ENCODE measurements around the gene ETNK1.
"Not testable (repeated sequence)": the region's sequence is repeated elsewhere in the genome, so short reads cannot be mapped to it uniquely, and the experiment has no call there.

Gene ETNK1

DNA sequence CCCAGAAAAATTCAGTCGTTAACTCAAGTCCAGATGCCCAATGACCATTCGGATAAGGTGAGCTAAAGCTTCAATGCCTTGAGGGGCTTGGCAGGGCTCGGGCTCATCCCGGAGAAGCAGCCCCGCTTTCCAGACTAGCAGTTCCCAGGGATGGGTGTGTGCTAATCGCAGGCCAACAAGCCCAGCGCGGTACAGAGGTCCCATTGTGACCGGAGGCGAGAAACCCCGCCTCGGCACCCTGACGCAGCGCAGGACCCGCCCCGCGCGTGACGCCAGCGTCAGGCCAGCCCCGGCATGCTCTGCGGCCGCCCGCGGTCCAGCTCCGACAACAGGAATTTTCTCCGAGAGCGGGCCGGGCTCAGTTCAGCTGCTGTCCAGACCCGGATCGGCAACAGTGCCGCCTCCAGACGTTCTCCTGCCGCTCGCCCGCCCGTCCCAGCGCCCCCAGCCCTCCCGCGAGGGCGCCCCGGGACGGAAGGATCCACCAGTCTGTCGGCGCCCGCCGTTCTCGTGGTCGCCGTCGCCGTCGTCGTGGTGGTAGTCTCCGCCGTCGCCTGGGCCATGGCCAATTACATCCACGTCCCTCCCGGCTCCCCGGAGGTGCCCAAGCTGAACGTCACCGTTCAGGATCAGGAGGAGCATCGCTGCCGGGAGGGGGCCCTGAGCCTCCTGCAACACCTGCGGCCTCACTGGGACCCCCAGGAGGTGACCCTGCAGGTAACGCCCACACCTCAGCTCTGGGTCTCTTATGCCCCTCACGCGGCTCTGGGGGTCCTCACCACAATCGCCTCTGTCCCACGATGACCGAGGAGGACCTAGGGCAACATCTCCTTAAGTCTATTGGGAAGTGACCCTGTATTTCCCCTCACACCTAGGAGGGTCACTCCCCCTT, at the start of gene ETNK1:
ETNK1 (plus strand) TSS at position 302 of the 892 bp plus-strand sequence; CDS start at position 562, 260 bp downstream.
- DNase-seq, result peak; percentile 87

DNA sequence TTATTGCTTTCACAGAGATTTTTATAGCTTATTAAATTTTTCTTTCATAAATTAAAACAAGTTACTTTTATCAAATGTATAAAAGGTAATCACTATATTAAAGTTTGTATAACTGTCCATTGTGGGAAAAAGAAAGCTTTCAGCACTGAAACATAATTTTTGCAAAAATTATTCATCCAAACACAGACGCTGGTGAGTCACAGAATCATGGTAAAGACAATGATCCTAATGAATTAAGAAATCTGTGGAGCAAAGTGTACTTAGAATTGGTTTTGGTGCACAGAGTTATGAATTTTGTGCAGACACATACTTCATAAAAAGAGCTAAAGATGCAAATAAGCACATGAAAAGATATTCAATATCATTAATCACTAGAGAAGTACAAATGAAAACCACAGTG, 48.9 kb upstream of the ETNK1 start:
- DNase-seq, result no peak

GRCh38 chr12:22576473-22576872, 48.5 kb upstream of the ETNK1 start:
- no peak for DNase-seq

DNA sequence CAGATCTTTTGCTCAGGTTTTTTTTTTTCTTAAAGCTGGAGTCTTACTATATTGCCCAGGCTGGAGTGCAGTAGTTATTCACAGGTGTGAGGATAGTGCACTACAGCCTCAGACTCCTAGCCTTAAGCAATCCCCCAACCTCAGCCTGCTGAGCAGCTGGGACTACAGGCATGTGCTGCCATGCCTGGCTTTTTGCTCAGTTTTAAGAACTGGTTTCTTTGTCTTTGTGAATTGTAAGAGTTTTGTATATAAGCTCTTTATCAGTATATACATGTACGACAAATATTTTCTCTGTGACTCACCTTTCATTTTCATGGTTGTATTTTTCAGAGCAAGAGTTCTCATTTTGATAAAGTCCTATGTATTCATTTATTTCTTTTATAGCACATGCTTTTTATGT, 47.3 kb upstream of the ETNK1 start:
- no peak for DNase-seq

- no peak for DNase-seq
Measured at GRCh38 chr12:22578328-22578727, 46.6 kb upstream of the ETNK1 start.

DNA sequence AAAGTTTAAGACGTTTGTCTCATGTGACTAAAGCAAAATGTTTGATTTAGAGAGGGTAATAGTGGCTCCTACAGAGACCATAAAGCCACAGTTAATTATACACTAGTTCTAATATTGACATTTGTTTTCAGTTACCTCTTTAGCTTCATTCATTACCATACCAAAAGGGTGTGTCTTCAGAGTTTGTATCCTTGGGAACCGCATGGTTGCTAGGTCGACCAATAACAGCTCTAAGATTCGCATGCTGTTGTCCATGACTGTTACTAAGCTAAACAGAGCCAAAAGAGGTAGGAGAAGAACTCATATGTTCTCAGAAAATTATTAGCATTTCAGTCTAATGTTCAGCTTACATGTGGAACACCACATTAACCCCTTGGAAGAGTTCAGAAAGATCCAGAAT, 36.2 kb upstream of the ETNK1 start:
- DNase-seq, result no peak

DNA sequence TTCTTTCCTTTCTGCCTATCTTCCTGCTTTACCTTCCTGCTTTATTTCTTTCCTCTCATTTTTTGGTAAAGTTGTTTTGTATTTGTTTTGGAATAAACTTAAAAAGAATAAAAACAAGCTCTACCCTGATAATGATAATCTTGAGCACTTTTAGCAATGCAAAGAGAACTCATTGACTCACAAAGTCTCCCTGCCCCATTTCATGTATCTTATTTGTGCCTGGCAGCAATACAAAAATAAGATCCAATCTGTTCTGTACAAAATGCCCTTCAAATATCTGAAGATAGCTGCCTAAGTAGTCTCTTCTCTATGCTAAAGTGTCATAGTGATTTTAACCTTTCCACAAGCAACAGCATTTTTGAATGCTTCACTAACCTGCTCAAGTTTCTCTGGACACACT, 31.1 kb upstream of the ETNK1 start:
- no peak for DNase-seq

DNA sequence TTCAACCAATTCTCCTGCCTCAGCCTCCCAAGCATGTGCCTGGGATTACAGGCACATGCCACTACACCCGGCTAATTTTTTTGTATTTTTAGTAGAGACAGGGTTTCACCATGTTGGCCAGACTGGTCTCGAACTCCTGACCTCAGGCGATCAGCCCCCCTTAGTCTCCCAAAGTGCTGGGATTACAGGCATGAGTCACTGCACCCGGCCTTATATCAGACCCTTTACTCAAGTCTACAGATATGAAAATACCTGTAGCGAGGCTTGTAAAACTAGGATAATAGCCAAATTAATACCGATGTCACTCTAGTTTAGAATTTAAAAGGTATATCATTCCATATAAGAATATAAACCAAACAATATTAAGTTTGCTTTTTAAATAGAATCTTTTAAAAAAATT, 27.4 kb upstream of the ETNK1 start:
- DNase-seq, result not testable (repeated sequence)

- no peak for DNase-seq
Measured at GRCh38 chr12:22598141-22598762, 26.7 kb upstream of the ETNK1 start.

- DNase-seq, result no peak
Measured at GRCh38 chr12:22598763-22599161, 26.2 kb upstream of the ETNK1 start.

DNA sequence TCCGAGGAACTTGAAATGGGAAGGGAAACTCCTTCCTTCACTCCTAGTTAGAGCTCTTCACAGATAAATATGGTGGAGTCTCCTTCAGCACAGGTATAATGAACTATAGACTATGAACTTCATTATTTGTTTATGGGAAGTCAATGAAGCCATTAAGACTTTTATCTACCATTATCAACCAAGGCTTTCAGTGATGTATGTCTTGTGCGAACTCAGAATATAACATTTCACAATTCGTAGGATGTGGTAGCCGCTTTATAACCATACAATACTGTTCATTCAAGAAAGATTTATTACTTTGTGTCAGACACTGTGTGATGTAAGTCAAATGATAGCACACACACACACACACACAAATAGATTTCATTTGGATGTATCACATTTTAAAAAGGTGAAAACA, 24.8 kb upstream of the ETNK1 start:
- no peak for DNase-seq

DNA sequence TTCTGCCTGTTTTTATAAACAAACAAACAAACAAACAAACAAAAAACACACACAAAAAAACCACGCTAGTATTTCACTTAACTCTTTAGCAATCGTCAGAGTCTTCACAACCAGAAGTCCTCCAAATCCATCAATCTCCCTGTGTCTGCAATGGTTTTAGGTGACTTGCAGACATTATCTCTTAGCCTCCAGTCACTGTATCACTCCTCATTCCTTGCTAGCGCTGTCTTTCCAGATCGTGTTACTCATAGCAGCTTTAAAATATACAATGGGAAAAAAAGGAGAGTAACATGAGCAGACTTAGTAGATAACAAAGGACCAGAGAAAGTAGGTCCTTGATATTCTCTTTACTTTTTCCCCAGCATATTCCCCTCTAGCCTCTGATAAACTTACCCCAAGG, 15.5 kb upstream of the ETNK1 start:
- no peak for DNase-seq

DNA sequence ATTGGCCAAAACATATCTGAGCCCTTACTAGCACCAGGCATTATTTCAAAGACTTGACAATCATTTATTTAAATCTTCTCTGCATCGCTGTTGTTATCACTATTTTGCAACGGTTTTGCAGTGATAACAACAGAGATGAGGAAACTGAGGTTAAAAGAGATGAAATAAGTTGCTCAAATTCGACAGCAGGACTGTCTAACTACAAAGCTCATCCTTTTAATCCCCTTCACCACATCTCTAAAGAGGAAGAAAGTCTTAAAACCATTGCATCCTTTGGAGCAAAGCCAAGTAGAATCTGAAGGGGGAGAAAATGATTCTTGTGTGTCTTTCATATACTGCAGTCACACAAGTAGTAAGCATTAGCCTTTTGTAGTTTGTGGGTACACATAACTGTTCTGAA, 14.8 kb upstream of the ETNK1 start:
- DNase-seq, result no peak

DNA sequence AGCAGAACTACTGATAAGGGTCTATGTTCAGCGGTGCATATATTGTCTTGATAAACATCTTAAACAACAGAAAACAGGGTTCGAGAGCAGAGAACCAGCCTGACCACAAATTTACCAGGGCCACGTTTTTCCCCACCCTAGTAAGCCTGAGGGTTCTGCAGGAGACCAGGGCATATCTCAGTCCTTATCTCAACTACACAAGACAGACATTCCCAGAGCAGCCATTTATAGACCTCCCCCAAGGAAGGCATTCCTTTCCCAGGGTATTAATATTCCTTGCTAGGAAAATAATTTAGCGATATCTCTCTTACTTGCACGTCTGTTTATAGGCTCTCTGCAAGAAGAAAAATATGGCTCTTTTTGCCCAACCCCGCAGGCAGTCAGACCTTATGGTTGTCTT, 12.1 kb upstream of the ETNK1 start:
- DNase-seq, result not testable (repeated sequence)

DNA sequence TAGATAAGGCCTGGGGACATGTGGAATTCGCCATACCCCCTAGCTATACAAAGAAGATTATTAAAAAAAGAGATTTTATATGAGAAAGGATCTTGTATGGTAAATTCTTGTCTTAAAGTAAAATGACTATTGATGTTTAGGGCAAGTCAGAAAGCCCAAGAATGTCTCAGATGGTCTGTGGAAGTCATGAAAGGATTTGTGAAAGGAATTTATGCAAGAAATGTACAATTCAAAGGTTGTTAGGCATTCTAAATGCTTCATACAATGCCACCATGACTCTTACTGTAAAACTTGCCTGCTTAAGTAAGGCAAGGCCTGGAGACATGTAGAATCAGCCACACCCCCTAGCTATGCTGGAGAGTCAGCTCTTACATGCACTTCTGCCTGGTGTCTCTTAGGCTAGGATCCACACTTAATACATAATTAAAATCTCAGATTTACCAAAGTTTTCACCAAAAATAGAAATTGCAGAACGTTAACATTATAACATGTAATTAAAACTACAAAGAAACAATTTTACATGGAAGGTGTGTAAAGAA, 8.9 kb upstream of the ETNK1 start:
- DNase-seq, result no peak

GRCh38 chr12:22617630-22618029, 7.3 kb upstream of the ETNK1 start:
- no peak for DNase-seq

GRCh38 chr12:22624548-22624869, 462 bp upstream of the ETNK1 start:
- DNase-seq, result no peak

DNA sequence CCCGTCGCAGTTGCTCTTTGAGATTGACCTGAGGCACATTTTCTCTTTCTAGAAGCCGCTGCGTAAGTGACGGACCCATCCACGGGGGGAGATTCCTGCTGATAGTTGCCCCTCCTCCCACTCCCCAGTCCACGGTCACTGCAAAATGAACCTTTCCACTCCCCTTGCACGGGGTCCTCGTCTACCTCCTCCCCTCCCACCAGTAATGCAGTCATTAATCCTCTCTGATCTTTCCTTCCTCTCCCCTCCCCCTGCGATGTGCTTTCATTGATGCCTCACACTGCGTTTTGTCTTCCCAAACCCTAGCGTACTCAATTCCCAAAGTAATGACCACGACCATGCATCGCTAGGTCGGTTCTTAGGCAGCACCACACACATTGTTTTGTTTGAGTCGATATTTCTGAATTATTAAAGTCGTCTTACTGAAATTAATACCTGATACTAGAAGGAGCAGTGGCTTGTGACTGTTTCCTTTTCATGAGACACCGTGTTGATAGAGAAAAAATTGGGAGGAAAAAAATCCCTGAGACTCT, 857 bp downstream of the ETNK1 start:
- peak; percentile 33 to 55 for DNase-seq

DNA sequence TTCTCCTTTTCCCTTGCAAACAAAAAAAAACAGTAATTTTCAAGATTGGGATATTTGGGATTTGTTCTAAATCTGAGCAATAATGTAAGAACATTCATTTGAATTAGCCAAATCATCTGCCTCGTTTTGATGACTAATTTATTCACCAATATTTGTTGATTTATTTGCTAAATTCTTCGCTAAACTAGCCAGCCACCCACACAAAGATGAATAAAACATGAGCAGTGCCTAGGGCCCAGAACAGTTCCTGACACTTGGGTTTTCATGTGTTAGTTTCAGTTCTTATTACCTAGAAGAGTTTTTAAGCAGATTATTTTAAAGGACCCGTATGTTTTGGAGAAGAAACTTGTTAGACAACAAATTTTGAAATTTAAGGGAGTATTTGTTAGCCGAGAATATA, 1.4 kb downstream of the ETNK1 start:
- peak; percentile 43 to 75 for DNase-seq

DNA sequence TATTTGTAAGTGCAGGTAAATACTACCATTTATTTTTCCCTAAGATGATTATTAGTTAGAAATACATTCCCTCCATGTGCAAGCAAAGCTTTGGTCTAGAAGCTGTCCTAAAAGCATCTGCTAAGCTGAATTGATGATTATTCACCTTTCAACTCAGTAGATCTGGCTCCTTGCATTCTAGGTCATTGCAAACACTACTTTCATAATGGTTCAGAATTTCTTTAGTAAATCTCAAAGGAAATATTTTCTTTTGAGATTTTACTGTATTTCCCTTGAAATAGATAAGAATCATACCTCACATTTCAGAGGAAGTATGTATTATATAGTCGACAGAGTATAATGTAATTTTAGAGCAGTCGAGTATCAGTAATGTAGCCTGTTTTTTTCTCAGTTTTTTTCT, 2.4 kb downstream of the ETNK1 start:
- peak in 1 of 2 donors; percentile 71 for DNase-seq

- no peak for DNase-seq
Measured at GRCh38 chr12:22628228-22628627, 3.3 kb downstream of the ETNK1 start.

DNA sequence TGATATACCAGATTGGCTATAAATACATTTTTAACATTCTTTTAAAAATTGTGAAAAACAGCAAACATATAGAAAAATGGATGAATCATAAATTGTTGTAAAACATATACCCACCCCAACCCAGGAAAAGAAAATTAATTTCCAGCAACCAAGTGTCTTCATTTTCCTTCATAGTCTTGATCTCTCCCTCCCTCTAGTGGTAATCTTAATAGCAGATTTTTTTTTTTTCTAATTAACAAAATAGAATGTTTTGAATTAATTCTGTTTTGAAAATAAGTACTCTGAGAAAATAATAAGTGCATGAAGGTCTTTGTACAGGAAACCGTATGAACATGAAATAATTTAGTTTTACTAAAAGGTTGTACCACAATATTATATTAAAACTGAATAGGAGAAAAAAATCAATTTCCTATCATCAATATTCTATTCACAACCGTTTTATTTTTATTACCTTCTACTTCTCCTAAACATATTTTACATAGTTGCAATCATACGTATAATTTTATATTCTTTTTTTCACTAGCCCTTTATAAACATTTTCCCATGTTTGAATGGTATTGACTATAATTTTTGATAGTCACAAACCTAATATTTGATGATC, 7.0 kb downstream of the ETNK1 start:
- peak in 1 of 2 donors; percentile 55 for DNase-seq

- DNase-seq, result no peak
Measured at GRCh38 chr12:22634883-22635282, 9.9 kb downstream of the ETNK1 start.

GRCh38 chr12:22635812-22636211, 10.8 kb downstream of the ETNK1 start:
- no peak for DNase-seq

Data from CD4-positive, alpha-beta T cell treated with Interleukin-4 for 1 hour (primary cell).